Measurements from ENCODE around the gene ANKAR. TPM values are rescaled to one million over a fixed set of nuclear protein-coding genes. Genes with fewer than 3 reads are reported as not detected.

The ANKAR gene
- total RNA-seq, 1 experiment from 2014 or later, result 2.0 TPM

DNA sequence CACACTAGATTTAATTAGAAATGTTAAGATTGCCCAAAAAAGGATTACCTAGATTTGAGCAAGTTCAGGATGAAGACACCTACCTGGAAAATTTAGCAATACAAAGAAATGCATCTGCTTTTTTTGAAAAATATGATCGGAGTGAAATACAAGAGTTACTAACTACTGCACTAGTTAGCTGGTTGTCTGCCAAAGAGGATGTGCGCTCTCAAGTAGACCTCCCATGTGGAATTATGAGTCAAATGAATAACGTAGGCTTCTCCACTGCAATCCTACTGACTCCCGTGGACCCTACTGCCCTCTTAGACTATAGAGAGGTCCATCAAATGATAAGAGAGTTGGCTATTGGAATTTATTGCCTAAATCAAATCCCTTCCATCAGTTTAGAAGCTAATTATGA lies 2.0 kb downstream of the ANKAR start:
- Histone ChIP-seq H3K23ac (ENCODE audit: insufficient read length, low read depth, low read length) (no peak overlapping the region), H3K4me1 (ENCODE audit: insufficient read depth, low read length) (no peaks in the 10 kb centered on the region), H3K4ac (ENCODE audit: low read depth, low read length) (no peak overlapping the region), H2BK20ac (ENCODE audit: low read depth, low read length, poor library complexity, severe bottlenecking) (no peak overlapping the region), H2BK12ac (ENCODE audit: insufficient read length, low read depth, low read length) (no peak overlapping the region), H3K79me1 (ENCODE audit: insufficient read depth, low read depth, low read length, poor library complexity, severe bottlenecking) (no peaks in the 10 kb centered on the region), H3K14ac (ENCODE audit: insufficient read depth, low read length) (no peak overlapping the region), H3K9ac (ENCODE audit: extremely low read depth, insufficient read length, low read length) (no peak overlapping the region), H4K91ac (ENCODE audit: insufficient read length, low read depth, low read length) (no peak overlapping the region), H2AFZ (ENCODE audit: low read length) (no peak overlapping the region), H4K5ac (ENCODE audit: insufficient read length, low read depth, low read length) (no peak overlapping the region), H2BK5ac (ENCODE audit: insufficient read length, low read length) (no peak overlapping the region), H2BK120ac (ENCODE audit: low read depth, low read length, poor library complexity, severe bottlenecking) (no peak overlapping the region), H3K18ac (ENCODE audit: insufficient read length, low read depth, low read length) (no peak overlapping the region), H2BK15ac (ENCODE audit: low read depth, low read length) (no peak overlapping the region), H4K8ac (replicated peaks; ENCODE audit: insufficient read length, low read depth, low read length) (no peak overlapping the region), H3T11ph (ENCODE audit: low read length) (no peak overlapping the region), H3K27ac (ENCODE audit: insufficient read length, low read depth, low read length) (no peak overlapping the region), H4K20me1 (ENCODE audit: control insufficient read depth, insufficient read depth, insufficient read length) (no peaks in the 10 kb centered on the region), H3K79me2 (ENCODE audit: insufficient read depth, low read length) (no peaks in the 10 kb centered on the region), H3K27me3 (ENCODE audit: insufficient read depth, low read length) (no peaks in the 10 kb centered on the region), H2AK5ac (ENCODE audit: insufficient read length, low read length) (no peak overlapping the region), H3K4me2 (ENCODE audit: insufficient read depth, insufficient read length, low read length) (no peak overlapping the region), H3K23me2 (ENCODE audit: insufficient read length, low read depth, low read length, poor library complexity, severe bottlenecking) (peaks cover 10% of the 10 kb centered on the region), H3K9me3 (ENCODE audit: control insufficient read depth, low read depth, low read length) (no peaks in the 10 kb centered on the region), H3K56ac (ENCODE audit: insufficient read length, low read depth, low read length) (no peak overlapping the region)
- no peak for DNase-seq
- H3K9me3 Mint-ChIP-seq, result peaks cover 7 to 9% of the 10 kb centered on the region in 2 experiments; a peak in 3 of 5 replicates
- no CpG with 5 or more reads among the region's 4 CpGs for WGBS (ENCODE audit: extremely low coverage, insufficient read length, low lambda C conversion rate)
- H3K36me3 Mint-ChIP-seq (ENCODE audit: insufficient read depth in 1 of 3, low read depth in 3 of 3), result peaks cover 10 to 21% (median 11%) of the 10 kb centered on the region in 3 experiments
- H3K4me3 Mint-ChIP-seq, result no peak overlapping the region
- TF ChIP-seq, protein P1, sequence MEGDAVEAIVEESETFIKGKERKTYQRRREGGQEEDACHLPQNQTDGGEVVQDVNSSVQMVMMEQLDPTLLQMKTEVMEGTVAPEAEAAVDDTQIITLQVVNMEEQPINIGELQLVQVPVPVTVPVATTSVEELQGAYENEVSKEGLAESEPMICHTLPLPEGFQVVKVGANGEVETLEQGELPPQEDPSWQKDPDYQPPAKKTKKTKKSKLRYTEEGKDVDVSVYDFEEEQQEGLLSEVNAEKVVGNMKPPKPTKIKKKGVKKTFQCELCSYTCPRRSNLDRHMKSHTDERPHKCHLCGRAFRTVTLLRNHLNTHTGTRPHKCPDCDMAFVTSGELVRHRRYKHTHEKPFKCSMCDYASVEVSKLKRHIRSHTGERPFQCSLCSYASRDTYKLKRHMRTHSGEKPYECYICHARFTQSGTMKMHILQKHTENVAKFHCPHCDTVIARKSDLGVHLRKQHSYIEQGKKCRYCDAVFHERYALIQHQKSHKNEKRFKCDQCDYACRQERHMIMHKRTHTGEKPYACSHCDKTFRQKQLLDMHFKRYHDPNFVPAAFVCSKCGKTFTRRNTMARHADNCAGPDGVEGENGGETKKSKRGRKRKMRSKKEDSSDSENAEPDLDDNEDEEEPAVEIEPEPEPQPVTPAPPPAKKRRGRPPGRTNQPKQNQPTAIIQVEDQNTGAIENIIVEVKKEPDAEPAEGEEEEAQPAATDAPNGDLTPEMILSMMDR (conservative IDR thresholded peaks at IDR 0.05), result no peak
- H3K27me3 Mint-ChIP-seq (ENCODE audit: low read depth), result peaks cover 3% of the 10 kb centered on the region; the same call in 1 of the 2 replicates
- H3K4me1 Mint-ChIP-seq, result peaks cover 12 to 16% of the 10 kb centered on the region in 2 experiments; a peak in 3 of 4 replicates
- no peak overlapping the region for H3K27ac Mint-ChIP-seq
